GM23338 (cell line): ENCODE data around the gene RBMY1B.
"Not testable (repeated sequence)": the region's sequence is repeated elsewhere in the genome, so short reads cannot be mapped to it uniquely, and the experiment has no call there.

ENCODE experiments used
- EZH2 ChIP-seq: fragments of 200-600 bp; sonication (generic); IDR thresholded peaks from one replicate; pipeline ENCODE4 v1.8.0; 2017; ENCODE audit warnings: antibody characterized with exemption, mild to moderate bottlenecking, low read depth; ENCODE audit not compliant: unreplicated experiment
- POLR2AphosphoS5 ChIP-seq: IDR thresholded peaks from 2 replicates; pipeline ENCODE4 v1.6.1; 2016; ENCODE audit warnings: antibody characterized with exemption, low read depth
- REST ChIP-seq: IDR thresholded peaks from one replicate; pipeline ENCODE4 v1.6.1; 2018; ENCODE audit warnings: antibody characterized with exemption; ENCODE audit not compliant: unreplicated experiment
- ZNF331 ChIP-seq: fragments of 250-450 bp; sonication (Bioruptor Pico); IDR thresholded peaks from 2 replicates; pipeline ENCODE4 v1.5.0; 2020; ENCODE audit warnings: low read depth, mild to moderate bottlenecking, moderate library complexity
- TF ChIP-seq, protein P1 (sequence below), 2 experiments: fragments of 200-600 bp in 1 of 2; sonication (generic) in 1 of 2; conservative IDR thresholded peaks; 2 replicates each; pipeline versions ENCODE4 v1.5.1 to v1.6.1; 2016 to 2017; ENCODE audit warnings: antibody characterized with exemption in 2 of 2, low read depth in 2 of 2, mild to moderate bottlenecking in 2 of 2, moderate library complexity in 1 of 2

DNA sequence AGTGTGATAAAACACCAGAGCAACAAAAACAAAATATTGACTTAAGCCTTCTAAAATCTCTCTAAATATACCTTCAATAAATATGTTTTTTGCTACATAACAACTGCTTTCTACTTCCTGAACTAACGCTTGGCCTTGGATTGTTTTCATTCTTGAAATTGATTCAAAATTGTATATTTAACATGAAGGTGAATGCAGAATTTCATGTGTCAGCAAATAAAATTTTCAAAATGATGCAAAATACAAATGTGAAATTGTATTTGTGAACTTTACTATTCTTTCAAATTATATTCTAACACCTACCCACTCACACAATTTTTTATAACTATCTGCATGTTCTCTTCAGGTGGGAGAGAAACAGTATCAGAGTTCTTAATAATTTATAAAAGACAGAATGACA, 48.2 kb upstream of the RBMY1B start:
- not testable (repeated sequence) for TF ChIP-seq POLR2AphosphoS5, REST, ZNF331, EZH2
- TF ChIP-seq, protein P1, sequence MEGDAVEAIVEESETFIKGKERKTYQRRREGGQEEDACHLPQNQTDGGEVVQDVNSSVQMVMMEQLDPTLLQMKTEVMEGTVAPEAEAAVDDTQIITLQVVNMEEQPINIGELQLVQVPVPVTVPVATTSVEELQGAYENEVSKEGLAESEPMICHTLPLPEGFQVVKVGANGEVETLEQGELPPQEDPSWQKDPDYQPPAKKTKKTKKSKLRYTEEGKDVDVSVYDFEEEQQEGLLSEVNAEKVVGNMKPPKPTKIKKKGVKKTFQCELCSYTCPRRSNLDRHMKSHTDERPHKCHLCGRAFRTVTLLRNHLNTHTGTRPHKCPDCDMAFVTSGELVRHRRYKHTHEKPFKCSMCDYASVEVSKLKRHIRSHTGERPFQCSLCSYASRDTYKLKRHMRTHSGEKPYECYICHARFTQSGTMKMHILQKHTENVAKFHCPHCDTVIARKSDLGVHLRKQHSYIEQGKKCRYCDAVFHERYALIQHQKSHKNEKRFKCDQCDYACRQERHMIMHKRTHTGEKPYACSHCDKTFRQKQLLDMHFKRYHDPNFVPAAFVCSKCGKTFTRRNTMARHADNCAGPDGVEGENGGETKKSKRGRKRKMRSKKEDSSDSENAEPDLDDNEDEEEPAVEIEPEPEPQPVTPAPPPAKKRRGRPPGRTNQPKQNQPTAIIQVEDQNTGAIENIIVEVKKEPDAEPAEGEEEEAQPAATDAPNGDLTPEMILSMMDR (conservative IDR thresholded peaks at IDR 0.05; ENCODE audit: low read depth in 2 of 2): not testable (repeated sequence)
